Esophagus squamous epithelium (tissue), 4 donors: ENCODE measurements around the gene CD244.

ENCODE experiments used
- POLR2A ChIP-seq, 4 donors: fragments of 450-650 bp; IDR thresholded peaks; one replicate each; pipeline ENCODE4 v1.6.1; 2017; ENCODE audit warnings: antibody characterized with exemption in 4 of 4, mild to moderate bottlenecking in 4 of 4, moderate library complexity in 3 of 4
- TF ChIP-seq, protein P1 (sequence below), 6 experiments: fragments of 450-650 bp in 4 of 6; fragments of 200-600 bp in 2 of 6; sonication (generic) in 2 of 6; IDR thresholded peaks; one replicate each; pipeline ENCODE4 v1.5.1; 2016 to 2019; ENCODE audit warnings: antibody characterized with exemption in 6 of 6, mild to moderate bottlenecking in 4 of 6, moderate library complexity in 4 of 6

DNA sequence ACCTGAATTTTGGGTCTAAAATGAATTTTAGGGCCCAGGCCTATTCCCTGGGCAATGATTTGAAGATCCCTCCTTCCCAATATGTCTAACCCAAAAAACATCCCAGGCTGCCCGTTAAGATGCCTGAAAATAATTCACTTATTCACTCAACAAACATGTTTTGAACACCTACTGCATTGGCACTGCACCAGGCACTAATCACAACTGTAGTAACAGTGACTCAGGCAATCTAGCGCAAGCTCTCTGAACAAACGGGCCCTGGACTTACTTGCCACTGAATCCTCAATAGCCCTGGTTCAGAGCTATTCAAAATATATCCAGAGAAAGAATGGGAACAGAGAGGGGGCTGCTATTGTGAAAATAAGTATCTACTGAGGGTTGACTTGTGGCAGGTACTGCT is 4.2 kb downstream of the CD244 start:
- TF ChIP-seq, protein P1, sequence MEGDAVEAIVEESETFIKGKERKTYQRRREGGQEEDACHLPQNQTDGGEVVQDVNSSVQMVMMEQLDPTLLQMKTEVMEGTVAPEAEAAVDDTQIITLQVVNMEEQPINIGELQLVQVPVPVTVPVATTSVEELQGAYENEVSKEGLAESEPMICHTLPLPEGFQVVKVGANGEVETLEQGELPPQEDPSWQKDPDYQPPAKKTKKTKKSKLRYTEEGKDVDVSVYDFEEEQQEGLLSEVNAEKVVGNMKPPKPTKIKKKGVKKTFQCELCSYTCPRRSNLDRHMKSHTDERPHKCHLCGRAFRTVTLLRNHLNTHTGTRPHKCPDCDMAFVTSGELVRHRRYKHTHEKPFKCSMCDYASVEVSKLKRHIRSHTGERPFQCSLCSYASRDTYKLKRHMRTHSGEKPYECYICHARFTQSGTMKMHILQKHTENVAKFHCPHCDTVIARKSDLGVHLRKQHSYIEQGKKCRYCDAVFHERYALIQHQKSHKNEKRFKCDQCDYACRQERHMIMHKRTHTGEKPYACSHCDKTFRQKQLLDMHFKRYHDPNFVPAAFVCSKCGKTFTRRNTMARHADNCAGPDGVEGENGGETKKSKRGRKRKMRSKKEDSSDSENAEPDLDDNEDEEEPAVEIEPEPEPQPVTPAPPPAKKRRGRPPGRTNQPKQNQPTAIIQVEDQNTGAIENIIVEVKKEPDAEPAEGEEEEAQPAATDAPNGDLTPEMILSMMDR (IDR thresholded peaks at IDR 0.05): no peak
- no peak for TF ChIP-seq POLR2A (IDR thresholded peaks at IDR 0.05)
